ENCODE data around the gene CCT6A. TPM values are rescaled to one million over a fixed set of nuclear protein-coding genes. Genes with fewer than 3 reads are reported as not detected.
"Not testable (repeated sequence)": the region's sequence is repeated elsewhere in the genome, so short reads cannot be mapped to it uniquely, and the experiment has no call there.

Gene CCT6A
- total RNA-seq, 1 experiment from 2014 or later = 299 TPM

- DNase-seq (ENCODE audit: low read depth) = no peak
Measured at GRCh38 chr7:56051053-56051338, 569 bp upstream of the CCT6A start.

GRCh38 chr7:56053379-56053778 lies 1.8 kb downstream of the CCT6A start:
- no peak for DNase-seq (ENCODE audit: low read depth)

GRCh38 chr7:56053993-56054392 lies 2.4 kb downstream of the CCT6A start:
- no peak for DNase-seq (ENCODE audit: low read depth)

- peak; percentile 87 for DNase-seq (ENCODE audit: low read depth)
Measured at GRCh38 chr7:56062382-56062781, 10.8 kb downstream of the CCT6A start.

- DNase-seq (ENCODE audit: low read depth) = no peak
Measured at GRCh38 chr7:56063500-56063881, 11.9 kb downstream of the CCT6A start.

GRCh38 chr7:56063882-56064625 lies 12.5 kb downstream of the CCT6A start, which contains the start of gene SUMF2:
TSS of gene SUMF2 (plus strand) at chr7:56064286. CDS start at chr7:56064312, 26 bp downstream.
- peak; percentile 87 for DNase-seq (ENCODE audit: low read depth)

- DNase-seq (ENCODE audit: low read depth) = not testable (repeated sequence)
Measured at GRCh38 chr7:56066376-56066775, 14.8 kb downstream of the CCT6A start.

- DNase-seq (ENCODE audit: low read depth) = peak; percentile 81
Measured at GRCh38 chr7:56074371-56074791, 22.8 kb downstream of the CCT6A start.

GRCh38 chr7:56077681-56078080 lies 26.1 kb downstream of the CCT6A start:
- no peak for DNase-seq (ENCODE audit: low read depth)

- no peak for DNase-seq (ENCODE audit: low read depth)
Measured at GRCh38 chr7:56078196-56078595, 26.6 kb downstream of the CCT6A start.

GRCh38 chr7:56079450-56080185 lies 28.1 kb downstream of the CCT6A start:
- DNase-seq (ENCODE audit: low read depth) = peak; percentile 16

- DNase-seq (ENCODE audit: low read depth) = not testable (repeated sequence)
Measured at GRCh38 chr7:56080726-56081435, 29.3 kb downstream of the CCT6A start.

GRCh38 chr7:56081626-56082340 lies 30.2 kb downstream of the CCT6A start:
- DNase-seq (ENCODE audit: low read depth) = no peak

GRCh38 chr7:56083150-56083785 lies 31.7 kb downstream of the CCT6A start:
- no peak for DNase-seq (ENCODE audit: low read depth)

- DNase-seq (ENCODE audit: low read depth) = no peak
Measured at GRCh38 chr7:56086761-56087160, 35.2 kb downstream of the CCT6A start.

- no peak for DNase-seq (ENCODE audit: low read depth)
Measured at GRCh38 chr7:56087445-56087844, 35.9 kb downstream of the CCT6A start.

- DNase-seq (ENCODE audit: low read depth) = no peak
Measured at GRCh38 chr7:56091591-56091990, 40.0 kb downstream of the CCT6A start.

- DNase-seq (ENCODE audit: low read depth) = not testable (repeated sequence)
Measured at GRCh38 chr7:56092388-56092787, 40.8 kb downstream of the CCT6A start.

GRCh38 chr7:56092789-56093531 lies 41.4 kb downstream of the CCT6A start, which contains the start of gene PHKG1:
TSS of gene PHKG1 (minus strand) at chr7:56092952. CDS start at chr7:56088941, 4,011 bp downstream.
- peak; percentile 80 for DNase-seq (ENCODE audit: low read depth)

GRCh38 chr7:56097700-56098099 lies 46.1 kb downstream of the CCT6A start:
- DNase-seq (ENCODE audit: low read depth) = peak; percentile 81
